Stimulated activated CD4-positive, alpha-beta T cell treated with anti-CD3 and anti-CD28 coated beads, TNF-alpha, amount 100 ng/mL, for 24 hours (primary cell): ENCODE data around the gene FAM81B.
"Not testable (repeated sequence)": the region's sequence is repeated elsewhere in the genome, so short reads cannot be mapped to it uniquely, and the experiment has no call there.

Experiments
- DNase-seq, 3 experiments: peaks; one replicate each; pipeline ENCODE4 v3.0.0-alpha.2; 2020; ENCODE audit warnings: low read depth in 3 of 3

Gene FAM81B, protein sequence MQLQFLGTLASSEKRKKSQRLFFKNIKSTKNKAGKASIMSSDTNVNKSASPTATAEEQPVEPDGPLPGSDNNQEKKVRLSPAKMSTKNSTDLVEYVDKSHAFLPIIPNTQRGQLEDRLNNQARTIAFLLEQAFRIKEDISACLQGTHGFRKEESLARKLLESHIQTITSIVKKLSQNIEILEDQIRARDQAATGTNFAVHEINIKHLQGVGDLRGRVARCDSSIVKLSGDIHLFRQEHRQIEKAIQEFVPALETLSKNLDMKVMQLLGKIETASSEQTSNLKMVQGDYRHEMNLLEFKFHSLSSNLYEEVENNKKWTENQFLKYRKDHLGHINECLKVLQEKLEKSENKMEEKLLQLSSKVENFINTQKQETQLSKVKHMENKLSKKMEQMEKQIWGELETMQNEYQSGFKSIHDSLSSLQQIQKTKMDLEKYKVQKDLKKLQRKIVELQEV

DNA sequence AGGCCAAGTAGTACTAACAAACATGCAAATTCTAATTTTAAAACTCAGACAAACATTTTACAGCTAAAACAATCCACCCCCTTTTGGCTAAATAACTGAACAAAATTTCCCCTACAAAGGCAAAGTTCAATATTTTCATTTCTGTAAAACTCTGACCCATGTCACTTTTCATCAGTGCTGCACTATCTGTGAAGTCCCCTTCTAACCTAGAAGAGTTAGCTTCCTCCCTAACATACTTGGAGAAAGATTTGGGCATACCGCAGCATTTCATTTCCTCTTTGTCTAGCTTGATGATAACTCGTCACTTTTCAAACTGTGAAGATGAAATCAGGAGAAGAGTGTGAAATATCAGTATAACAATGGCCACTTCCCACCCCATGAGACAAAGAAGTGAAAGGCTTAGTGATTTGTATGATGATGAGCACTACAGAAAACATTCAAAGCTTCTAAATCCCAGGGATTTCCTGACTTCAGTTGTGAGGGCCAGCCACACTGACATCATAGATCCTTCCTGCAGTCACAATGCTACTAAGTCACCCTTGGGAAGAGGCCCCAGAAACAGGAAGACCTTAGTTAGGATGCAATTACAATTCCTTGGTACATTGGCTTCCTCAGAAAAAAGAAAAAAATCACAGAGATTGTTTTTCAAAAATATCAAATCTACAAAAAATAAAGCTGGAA is at the start of gene FAM81B:
Gene FAM81B, plus strand, starts transcription at position 555 of the 681 bp plus-strand sequence. Its CDS starts 24 bp downstream, at position 579.
- DNase-seq = no peak

DNA sequence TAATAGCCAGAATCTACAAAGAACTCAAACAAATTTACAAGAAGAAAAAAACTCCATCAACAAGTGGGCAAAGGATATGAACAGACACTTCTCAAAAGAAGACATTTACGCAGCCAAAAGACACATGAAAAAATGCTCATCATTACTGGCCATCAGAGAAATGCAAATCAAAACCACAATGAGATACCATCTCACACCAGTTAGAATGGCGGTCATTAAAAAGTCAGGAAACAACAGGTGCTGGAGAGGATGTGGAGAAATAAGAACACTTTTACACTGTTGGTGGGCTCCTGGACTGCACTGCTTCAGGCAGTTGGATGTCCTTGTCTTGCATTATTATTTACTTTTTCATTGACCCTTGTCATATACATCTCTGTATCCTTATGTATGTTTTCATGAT is 49.7 kb upstream of the FAM81B start:
- DNase-seq = not testable (repeated sequence)

DNA sequence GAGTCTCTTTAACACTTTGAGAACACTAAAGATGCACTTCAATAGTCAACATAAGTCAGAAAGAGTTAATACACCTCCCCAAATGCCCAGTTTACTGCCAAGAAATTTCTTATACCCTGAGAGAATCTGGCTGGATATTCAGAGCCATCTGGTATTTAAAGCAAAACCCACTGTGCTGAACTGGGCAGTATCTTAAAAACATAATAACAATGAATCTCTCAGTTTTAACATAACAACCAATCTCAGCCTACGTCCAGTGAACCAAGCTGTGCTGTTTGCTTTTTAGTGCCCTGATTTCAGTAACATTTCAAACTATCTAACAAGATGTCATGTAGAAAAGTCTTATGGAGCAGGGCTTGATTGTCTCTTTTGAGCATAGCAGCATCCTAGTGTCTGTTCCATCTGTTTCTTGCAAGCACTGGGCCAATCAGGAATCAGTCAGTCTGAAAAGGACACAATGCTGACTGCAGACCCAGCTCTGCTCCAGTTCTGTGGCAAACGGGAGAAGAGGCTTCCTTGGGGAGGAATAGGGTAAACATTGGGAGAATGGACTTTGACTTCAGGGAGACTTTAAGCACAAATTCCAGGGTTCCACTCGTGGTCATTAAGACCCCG is 43.6 kb upstream of the FAM81B start:
- no peak for DNase-seq

DNA sequence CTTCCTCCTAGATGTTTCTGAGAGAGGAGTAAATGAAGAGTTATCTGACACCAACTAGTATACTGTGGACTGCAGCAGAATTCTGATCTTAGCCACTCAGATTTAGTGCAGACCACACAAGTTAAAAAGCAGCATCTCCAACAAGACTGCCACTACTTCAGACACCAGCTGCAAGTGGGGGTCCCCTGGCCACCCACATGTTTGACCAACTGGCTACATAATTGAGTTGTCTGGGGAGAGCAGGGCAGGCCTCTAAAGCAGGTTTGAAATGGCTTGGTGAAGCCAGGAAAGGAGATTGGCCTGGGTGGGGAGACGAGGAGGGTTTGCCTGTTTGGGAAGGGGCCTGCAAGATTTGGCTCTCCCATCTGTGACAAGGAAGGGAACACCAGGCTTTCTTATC is 40.5 kb upstream of the FAM81B start:
- no peak for DNase-seq

DNA sequence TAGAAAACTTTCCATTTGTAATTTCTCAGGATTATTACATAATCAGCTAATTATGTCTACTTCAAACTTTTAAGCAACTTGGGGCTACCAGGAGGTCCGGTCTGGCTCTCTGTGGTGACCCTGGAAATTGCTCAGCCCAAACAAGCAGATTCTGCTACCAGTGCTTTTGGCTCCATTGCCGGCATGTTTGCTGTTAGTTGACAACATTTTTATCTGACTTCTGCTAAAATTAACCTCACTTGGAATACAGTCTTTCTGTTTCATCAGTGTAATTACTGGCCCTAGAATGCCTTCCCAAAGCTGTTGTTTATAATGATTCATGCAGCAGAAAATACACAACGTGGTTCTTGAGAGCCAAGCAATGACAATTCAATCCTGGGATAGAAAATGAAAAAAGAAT is 38.5 kb upstream of the FAM81B start:
- DNase-seq = no peak

DNA sequence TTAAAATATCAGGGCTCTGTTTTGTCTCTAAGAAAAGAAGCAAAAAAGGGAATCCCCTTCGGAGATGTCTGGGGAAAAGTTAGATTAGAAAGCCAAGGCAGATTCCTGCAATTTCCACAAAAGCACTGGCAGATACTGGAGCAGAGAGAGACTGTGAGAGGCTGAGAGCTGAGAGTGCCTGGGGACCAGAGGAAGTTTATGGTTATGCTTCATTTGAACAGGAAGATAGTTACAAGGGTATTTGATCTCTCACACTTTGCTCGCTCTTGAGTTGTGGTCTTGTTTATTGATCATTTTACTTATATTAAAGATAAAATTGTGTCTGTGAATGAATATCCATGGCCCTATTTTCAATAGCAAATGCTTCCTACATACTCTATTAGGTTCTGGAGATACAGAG is 32.8 kb upstream of the FAM81B start:
- DNase-seq = no peak

DNA sequence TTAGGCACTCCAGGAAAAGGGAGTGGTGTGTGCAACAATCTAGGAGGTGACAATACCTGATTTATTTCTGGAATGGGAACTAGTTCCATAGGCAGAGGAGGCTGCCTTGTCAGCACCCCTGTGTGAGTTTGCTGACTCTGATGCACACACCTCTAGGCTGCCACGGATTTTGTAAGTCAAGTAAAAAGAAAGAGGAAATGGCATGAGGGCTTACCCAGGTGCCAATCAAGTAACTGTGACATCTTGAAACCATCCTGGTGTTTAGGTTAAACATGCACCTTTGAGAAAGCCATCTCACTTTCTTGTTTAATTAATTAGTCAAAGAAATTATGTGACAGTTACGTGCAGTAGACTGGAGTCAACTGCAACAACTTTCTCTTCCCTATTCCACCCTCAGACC is 32.3 kb upstream of the FAM81B start:
- no peak for DNase-seq

DNA sequence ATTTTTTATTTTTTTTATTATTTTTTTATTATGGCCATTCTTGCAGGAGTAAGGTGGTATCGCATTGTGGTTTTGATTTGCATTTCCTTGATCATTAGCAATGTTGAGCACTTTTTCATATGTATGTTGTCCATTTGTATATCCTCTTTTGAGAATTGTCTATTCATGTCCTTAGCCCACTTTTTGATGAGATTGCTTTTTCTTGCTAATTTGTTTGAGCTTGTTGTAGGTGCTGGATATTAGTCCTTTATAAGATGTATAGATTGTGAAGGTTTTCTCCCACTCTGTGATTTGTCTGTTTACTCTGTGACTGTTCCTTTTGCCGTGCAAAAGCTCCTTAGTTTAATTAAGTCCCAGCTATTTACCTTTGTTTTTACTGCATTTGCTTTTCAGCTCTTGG is 30.5 kb upstream of the FAM81B start:
- DNase-seq = not testable (repeated sequence)

DNA sequence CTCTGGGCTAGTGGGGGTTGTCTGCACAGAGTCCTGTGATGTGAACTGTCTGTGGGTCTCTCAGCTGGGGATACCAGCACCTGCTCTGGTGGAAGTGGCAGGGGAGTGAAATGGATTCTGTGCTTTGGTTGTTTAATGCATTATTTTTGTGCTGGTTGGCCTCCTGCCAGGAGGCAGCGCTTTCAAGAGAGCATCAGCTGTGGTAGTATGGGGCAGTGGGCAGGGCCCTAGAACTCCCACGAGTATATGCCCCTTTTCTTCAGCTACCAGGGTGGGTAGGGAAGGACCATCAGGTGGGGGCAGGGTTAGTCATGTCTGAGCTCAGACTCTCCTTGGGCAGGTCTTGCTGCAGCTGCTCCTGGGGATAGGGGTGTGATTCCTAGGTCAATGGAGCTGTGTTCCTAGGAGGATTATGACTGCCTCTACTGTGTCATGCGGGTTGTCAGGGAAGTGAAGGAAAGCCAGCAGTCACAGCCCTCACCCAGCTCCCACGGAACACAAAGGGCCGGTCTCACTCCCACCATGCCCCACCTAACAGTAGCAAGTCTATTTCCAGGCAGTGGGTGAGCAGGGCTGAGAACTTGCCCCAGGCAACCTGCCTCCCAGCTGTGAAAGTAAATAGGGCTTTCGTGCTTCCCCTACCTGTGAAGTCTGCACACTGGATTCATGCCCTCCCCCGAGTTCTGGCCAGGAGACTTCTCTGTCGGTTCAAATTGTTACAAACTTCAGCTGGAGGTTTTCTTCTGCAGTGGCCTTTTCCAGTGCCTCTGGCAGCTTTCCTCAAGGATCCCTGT is 25.7 kb upstream of the FAM81B start:
- DNase-seq = no peak

DNA sequence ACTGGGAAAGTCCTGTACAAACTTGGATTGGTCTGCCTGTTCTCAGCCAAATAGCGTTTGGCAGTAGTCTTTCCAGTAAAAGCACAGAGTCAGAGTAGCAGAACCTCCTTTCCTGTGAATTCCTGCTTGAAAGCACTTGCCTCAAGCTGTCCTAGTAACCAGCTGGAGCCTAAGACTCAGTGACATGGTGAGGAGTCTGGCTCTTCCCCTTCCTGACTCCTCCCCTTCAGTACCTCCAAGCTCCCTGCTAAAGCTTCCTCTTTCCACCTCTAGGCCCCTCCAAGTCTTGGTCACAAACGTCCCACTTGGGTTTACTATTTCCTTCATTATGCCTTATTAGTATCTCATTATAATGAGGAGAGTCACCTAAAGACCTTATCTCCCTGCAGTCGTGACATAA is 21.4 kb upstream of the FAM81B start:
- DNase-seq = no peak

DNA sequence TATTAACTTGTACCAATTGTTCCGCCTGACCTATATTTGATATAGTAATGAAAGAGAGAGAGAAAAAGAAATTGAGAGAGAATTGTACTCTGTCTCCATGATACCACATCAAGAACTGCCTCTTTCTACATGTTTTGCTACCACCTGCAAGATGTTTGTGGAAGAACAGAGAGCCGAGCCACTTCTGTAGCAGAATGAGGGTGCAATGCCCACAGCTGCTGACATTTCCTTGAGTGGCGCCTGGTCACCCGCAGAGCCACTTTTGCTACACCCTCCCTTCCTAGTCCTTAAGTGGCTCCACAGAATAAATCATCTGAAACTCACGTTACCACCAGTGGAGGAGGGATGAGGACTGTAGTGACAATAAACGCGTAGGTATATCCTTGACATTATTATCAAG is 17.1 kb upstream of the FAM81B start:
- no peak for DNase-seq

DNA sequence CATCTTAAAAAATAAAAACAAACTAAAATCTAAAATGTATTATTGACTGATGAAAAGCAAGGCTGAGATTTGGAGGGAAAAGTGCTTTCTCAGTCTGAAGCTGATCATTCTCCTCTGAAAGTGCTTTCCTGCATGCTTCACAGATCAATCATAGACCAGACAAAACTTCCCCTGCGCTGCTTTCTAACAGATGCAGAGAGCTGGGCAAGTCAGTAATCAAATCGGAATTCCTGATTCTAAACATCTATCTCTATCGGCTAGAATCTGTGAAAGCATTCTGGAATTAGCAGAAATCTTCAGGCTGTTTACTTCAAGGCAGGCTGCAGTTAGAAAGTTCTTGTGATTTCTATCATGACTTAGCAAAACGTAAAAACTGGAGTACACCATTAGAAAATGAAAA is 15.6 kb upstream of the FAM81B start:
- DNase-seq = no peak

DNA sequence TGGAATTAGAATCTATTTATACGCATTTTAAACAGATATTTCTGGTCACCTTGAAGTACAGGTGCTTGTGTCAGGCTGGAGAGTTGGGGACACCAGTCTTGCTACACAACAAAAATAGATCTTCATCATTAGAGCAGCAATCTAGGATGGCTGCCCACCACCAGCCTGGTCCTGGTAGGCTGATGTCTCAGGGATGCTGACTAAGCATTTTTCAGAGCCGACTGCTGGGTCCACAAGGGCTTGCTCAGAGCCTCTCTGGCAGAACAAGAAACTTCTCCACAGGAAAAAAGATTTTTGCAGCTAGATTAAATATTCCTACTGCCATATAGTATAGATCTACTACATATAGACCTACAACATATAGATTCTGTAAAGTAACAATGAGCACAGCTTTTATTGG is 12.0 kb upstream of the FAM81B start:
- DNase-seq = no peak

DNA sequence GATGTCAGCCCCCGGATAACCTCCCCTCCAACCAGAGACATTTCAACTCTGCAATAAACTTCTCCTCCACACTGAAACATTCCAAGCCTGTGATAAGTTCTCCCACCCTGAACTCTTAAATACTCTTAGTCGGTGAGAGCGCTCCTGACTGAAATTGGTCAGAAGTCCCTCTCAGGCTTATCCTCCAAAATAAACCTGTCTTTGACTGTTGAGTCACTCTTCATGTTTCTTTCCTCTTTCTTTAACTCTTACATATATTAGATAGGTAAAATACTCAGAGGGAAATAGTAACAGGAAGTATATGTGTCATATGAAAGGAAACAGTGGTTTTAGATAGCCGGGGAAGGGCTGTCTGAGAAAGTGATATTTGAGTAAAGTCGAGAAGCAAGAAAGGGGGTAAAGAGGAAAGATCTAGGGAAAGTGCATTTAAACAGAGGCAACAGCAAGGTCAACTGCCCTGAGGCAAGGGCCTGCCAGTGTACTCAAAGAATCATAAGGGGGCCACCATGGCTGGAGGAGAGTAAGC is 11.0 kb upstream of the FAM81B start:
- DNase-seq = no peak

DNA sequence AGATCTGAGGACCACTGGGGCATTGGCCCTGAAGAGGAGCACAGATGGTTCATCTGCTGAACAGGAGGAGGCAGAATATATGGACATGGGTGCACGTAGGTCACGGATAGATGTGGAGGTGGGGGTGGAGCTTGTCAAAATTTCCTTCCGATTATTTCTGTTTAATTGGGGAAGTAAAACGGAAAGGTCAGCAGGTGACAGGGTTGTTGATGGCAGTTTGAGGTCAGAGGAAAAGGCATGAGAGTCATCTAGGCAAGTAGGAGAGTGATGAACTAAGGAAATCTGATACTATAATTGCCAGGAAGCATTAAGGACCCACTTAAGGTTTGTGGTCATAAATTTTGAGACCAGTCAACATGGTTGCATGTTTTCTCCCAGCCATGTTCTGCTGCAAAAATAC is 8.4 kb upstream of the FAM81B start:
- DNase-seq = no peak

DNA sequence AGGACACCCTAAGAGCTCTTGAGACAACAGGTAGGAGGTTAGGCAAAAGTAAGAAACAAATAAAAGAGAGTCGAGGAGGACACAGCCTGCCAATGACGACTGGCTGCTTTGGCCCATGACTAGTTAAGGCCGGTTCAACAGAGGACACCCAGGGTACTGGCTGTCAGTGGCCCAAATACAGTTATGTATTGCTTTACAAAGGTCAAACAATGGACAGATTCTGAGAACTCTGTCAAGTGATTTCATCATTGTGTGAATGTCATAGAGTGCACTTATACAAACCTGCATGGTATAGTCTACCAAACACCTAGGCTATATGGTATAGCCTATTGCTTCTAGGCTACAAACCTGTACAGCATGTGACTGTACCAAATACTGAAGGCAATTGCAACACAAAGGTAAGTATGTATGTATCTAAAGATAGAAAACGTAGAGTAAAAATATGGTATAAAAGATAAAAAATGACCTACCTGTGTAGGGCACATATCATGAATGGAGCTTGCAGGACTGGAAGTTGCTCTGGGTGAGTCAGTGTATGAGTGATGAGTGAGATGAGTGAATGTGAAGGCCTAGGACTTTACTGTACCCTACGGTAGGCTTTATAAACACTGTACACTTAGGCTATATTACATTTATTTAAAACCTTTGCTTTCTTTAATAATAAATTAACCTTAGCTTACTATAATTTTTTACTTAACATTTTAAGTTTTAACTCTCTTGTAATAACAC is 6.5 kb upstream of the FAM81B start:
- DNase-seq = no peak

DNA sequence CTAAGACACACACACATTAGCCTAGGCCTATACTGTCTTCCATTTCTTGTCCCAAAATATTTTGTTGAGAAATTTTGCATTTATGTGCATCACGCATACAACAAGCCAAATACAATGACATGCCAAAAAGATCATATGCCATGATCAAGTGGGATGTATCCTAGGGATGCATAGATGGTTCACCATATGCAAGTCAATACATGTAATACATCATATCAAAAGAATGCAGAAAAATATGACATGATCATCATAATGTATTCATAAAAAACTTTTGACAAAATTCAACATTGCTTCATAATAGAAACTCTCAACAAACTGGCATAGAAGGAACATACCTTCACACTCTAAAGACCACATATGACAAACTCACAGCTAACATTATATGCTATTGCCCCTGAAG is 5.8 kb upstream of the FAM81B start:
- DNase-seq = no peak

DNA sequence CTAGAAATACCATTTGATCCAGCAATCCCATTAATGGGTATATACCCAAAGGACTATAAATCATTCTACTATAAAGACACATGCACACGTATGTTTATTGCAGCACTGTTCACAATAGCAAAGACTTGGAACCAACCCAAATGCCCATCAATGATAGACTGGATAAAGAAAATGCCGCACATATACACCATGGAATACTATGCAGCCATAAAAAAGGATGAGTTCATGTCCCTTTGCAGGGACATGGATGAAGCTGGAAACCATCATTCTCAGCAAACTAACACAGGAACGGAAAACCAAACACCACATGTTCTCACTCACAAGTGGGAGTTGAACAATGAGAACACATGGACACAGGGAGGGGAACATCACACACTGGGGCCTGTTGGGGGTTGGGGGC is 799 bp downstream of the FAM81B start:
- not testable (repeated sequence) for DNase-seq

DNA sequence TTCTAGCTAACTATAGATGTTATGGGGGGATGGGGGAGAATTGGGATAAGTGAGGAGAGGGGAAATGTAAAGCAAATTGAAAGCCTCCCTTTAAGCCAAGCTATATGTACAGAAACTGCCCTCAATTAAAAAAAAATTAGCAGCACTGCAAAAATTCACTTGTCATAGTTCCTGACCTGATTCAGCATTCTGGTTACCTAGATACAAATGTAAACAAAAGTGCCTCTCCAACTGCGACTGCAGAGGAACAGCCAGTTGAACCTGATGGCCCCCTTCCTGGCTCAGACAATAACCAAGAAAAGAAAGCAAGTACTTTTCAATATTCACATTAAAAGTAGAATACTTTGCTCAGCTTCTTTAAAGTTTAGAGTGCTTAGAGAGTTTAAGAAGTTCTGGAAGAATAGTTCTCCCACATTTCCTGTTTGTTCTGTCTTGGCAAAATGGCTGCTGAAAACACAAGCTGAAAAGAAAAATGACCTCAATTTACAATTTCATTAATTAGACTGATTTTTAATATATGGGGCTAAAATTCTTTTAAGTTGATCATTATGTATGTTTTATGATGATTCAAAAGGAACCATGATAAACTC is 1.5 kb downstream of the FAM81B start:
- no peak for DNase-seq

DNA sequence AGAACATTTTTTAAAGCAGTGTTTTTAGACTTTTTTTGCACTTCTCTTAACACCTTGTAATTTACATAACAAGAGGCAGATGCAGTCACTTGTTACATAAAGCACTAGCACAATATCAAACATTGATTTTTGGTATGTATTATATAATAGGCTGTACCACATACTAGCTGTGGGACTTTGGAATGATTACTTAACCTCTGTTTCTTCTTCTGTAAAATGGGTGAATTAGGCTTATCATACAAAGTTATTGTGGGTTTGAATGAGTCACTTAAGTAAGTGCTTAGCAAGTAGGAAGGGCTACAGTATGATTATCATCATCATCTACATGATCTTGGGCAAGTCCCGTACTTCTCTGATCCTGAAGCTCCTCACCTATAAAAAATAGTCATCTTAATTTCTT is 2.1 kb downstream of the FAM81B start:
- DNase-seq = no peak

DNA sequence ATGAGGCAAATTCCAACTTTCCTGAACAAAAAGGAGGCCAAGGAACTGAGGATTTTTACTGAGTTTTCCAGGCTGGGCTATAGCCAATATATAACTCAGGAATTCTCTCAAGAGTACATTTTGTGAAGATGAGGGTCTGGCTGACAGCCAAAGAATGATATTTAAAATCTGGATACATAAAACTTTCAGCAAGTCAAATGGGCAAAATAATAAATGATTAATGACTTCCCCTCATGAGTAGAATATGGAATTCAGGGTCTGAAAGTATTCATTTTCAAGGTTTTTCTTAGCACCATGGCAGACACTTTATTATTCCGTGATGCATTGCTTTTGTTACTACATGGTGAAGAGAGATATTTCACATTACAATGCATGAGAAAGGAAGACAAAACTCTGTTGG is 7.8 kb downstream of the FAM81B start:
- no peak for DNase-seq
